ENCODE measurements around the gene ASPHD1. TPM values are rescaled to one million over a fixed set of nuclear protein-coding genes. Genes with fewer than 3 reads are reported as not detected.

The ASPHD1 gene
- total RNA-seq, 4 donors from 2014 or later, result not detected

DNA sequence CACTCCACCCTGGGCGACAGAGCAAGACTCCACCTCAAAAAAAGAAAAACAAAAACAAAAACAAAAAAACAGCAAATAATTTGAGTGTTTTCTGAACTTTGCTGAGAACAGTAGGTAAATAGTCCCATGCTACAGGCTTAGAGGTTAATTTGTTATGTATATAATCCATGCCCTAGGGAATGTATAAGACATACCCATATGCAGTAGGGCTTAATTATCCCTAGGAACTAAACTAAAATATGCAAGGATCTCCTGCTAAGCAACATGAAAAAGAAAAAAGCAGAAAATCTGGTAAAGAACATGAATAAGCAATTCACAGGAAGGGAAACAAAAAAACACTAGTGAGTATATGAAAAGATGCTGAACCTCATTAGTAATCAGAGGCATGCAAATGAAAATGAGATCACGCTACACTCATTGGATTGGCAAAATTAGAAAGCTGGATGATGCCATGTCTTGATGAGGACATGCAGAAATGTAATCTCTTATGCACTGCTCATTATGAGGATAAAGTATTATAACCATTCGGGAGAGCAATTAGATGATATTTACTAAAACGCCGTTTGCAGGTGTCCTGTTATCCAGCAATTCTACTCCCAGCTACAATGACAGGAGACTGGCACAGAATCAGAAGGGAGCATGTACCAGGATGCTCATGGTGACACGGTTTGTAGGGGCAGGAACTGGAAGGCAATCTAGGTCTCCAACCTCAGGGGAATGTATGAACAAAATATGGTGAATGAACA is 20.2 kb downstream of the ASPHD1 start:
- intact Hi-C loops (cut with DNase I; ENCODE audit: low total_unique reads), result no loop called here

DNA sequence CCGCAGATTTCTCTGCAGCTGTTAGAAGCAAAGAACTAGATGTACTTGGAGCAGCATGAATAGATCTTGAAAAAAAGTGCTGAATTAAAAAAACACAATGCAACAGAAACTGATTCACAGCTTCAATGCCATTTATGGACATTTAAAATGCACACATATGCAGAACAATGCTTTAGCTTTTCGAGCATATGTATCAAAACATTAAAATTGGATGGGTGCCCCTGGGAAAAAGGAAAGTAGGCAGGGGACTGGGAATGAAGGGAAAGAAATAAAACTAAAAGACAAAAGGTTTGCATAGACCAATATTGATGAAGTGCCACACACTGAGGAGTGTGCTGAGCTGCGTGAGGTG is 20.7 kb downstream of the ASPHD1 start:
- 82 to 89% methylated on average over 3 of the region's 3 CpGs for WGBS, 2 donors
- TF ChIP-seq POLR2A (IDR thresholded peaks at IDR 0.05), result no peak
- TF ChIP-seq, protein P1, sequence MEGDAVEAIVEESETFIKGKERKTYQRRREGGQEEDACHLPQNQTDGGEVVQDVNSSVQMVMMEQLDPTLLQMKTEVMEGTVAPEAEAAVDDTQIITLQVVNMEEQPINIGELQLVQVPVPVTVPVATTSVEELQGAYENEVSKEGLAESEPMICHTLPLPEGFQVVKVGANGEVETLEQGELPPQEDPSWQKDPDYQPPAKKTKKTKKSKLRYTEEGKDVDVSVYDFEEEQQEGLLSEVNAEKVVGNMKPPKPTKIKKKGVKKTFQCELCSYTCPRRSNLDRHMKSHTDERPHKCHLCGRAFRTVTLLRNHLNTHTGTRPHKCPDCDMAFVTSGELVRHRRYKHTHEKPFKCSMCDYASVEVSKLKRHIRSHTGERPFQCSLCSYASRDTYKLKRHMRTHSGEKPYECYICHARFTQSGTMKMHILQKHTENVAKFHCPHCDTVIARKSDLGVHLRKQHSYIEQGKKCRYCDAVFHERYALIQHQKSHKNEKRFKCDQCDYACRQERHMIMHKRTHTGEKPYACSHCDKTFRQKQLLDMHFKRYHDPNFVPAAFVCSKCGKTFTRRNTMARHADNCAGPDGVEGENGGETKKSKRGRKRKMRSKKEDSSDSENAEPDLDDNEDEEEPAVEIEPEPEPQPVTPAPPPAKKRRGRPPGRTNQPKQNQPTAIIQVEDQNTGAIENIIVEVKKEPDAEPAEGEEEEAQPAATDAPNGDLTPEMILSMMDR (IDR thresholded peaks at IDR 0.05), result no peak
- intact Hi-C loops (cut with DNase I; ENCODE audit: low total_unique reads), result no loop called here
- no peak for DNase-seq (ENCODE audit: low spot score in 2 of 2)
- H3K4me3 ChIP-seq (ENCODE audit: low read depth, poor library complexity, severe bottlenecking), result no peak overlapping the region

More for the DNA sequence above, 20.2 kb downstream of the ASPHD1 start:
- WGBS, 2 donors, result 79 to 83% methylated on average over 6 of the region's 6 CpGs
- no peak for DNase-seq (ENCODE audit: low spot score in 2 of 2)
- no peak for TF ChIP-seq POLR2A (IDR thresholded peaks at IDR 0.05)
- TF ChIP-seq, protein P1 (IDR thresholded peaks at IDR 0.05), result no peak
- H3K4me3 ChIP-seq (ENCODE audit: low read depth, poor library complexity, severe bottlenecking), result no peak overlapping the region

DNA sequence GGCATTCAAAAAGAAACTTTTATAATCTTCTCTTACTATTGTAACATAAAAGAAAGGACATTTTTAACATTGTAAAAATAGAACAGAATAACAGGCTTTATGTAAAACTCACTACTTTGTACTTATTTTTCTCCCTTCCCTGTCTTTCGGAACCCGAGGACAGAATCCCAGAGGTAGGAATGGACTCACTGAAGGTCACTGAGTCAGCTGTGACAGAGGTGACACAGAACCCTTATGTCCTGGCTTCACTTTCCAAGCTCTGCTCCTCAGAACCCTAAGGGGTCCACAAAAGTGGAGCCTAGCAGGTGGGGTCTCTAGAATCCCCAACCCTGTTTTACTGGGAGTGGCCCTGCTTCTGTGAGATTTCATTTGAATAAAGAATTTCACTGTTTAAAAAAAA is 22.0 kb downstream of the ASPHD1 start:
- intact Hi-C loops (cut with DNase I; ENCODE audit: low total_unique reads), result no loop called here
- TF ChIP-seq, protein P1 (IDR thresholded peaks at IDR 0.05), result no peak
- no peak for TF ChIP-seq POLR2A (IDR thresholded peaks at IDR 0.05)
- H3K4me3 ChIP-seq (ENCODE audit: low read depth, poor library complexity, severe bottlenecking), result no peak overlapping the region
- 92 to 99% methylated on average over 2 of the region's 2 CpGs for WGBS, 2 donors
- DNase-seq (ENCODE audit: low spot score in 2 of 2), result no peak

DNA sequence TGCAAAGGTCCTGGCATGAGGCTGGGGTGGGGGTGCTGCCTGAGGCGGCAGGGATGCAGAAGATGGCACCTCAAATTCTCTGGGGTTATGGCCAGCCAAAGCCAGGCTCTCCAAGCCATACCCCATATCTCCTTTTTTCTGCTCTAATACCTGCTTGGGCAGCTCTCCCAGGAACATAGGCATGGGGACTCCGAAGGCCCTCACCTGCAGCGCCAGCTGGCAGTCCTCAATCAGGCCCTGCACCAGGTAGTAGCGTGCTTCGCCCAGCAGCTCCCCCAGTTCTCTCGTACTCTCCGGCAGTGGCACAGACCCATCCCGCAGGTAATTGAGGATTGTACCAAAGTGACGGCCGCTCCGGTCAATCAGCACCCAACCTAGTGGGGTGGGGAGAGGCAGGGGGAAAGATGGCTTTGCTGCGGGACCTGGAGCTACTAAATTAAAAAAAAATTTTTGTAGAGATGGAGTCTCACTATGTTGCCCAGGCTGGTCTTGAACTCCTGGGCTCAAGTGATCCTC is 22.8 kb downstream of the ASPHD1 start:
- H3K4me3 ChIP-seq (ENCODE audit: low read depth, poor library complexity, severe bottlenecking), result no peak overlapping the region
- intact Hi-C loops (cut with DNase I; ENCODE audit: low total_unique reads), result no loop called here
- DNase-seq (ENCODE audit: low spot score in 2 of 2), result peak in 1 of 2 donors; percentile 50
- 95 to 97% methylated on average over 12 of the region's 12 CpGs for WGBS, 2 donors
- TF ChIP-seq POLR2A (IDR thresholded peaks at IDR 0.05), result no peak
- TF ChIP-seq, protein P1 (IDR thresholded peaks at IDR 0.05), result no peak

DNA sequence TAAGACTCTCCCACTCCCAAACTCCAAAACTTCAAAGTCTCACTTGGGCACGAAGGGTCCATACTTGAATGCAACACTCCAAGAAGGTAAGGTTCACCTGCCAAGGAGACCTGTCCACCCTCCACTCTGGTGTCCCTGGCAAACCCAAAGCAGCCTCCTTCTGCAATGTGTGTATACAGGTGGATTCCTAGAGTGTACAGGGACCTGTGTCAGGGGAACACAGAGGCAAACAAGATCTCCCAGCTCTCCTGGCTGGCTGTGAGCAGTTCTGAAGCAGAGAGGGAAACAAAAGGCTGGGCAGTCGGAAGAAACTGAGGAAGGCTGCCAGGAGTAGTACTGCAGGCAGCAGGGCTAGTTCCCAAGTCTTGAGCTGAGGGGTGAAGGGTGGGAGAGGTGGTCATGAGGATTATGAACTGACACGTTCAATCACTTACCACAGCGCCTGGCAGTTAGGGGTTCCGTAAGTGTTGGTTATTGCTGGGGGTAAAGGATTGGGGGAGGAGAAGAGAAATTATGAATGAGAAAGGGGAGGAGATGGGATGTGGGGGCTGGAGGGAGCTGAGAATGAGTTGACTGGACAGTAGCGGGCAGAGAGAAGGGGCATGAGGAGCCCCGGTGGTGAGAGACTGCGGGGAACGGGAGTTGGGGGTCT is 24.9 kb downstream of the ASPHD1 start:
- TF ChIP-seq POLR2A (IDR thresholded peaks at IDR 0.05), result no peak
- TF ChIP-seq, protein P1 (IDR thresholded peaks at IDR 0.05), result no peak
- intact Hi-C loops (cut with DNase I; ENCODE audit: low total_unique reads), result no loop called here
- H3K4me3 ChIP-seq (ENCODE audit: low read depth, poor library complexity, severe bottlenecking), result peak overlapping the region; percentile 91
- DNase-seq (ENCODE audit: low spot score in 2 of 2), result peak in 1 of 2 donors; percentile 62
- WGBS, 2 donors, result 7 to 9% methylated on average over 8 to 9 of the region's 9 CpGs

All from lower leg skin (tissue), 4 donors.